GM13976 (cell line): ENCODE results near the gene GRM1.

Source experiments
- DNase-seq: peaks from one replicate; pipeline ENCODE4 v3.0.0; 2012; ENCODE audit warnings: low spot score
- in situ Hi-C: fragments of 300-500 bp; cut with MboI; formaldehyde crosslinking; loops from one replicate; pipeline ENCODE4 v1.12.0; 2022; ENCODE audit warnings: low sequenced_read_pairs, mixed read lengths, inconsistent platforms; ENCODE audit not compliant: unreplicated experiment
- TF ChIP-seq, protein P1 (sequence below): IDR thresholded peaks from 2 replicates; pipeline ENCODE4 v1.5.1; 2012; ENCODE audit warnings: borderline replicate concordance, mild to moderate bottlenecking; ENCODE audit not compliant: insufficient read depth; ENCODE audit errors: extremely low read depth, missing control alignments, control extremely low read depth

GRM1 gene

DNA sequence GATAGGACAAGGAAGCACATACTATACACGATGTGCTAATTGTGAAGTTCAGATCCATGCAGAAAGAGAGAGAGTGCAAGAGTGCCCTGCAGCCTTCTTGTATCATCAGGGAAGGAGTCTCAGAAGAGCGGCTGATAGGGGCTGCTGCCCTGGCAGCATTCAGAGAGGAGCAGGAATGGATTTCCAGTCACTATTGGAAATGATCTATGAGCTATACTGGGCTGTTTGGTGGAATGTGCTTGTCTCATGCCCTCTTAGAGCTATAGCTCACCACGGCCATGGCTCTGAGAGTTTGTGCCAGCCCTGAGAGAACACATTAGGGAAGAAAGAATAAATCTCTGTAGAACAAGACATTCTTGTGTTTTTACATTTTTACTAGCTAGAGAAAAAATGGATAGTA is 302.2 kb downstream of the GRM1 start:
- in situ Hi-C loops = no loop called here
- TF ChIP-seq, protein P1, sequence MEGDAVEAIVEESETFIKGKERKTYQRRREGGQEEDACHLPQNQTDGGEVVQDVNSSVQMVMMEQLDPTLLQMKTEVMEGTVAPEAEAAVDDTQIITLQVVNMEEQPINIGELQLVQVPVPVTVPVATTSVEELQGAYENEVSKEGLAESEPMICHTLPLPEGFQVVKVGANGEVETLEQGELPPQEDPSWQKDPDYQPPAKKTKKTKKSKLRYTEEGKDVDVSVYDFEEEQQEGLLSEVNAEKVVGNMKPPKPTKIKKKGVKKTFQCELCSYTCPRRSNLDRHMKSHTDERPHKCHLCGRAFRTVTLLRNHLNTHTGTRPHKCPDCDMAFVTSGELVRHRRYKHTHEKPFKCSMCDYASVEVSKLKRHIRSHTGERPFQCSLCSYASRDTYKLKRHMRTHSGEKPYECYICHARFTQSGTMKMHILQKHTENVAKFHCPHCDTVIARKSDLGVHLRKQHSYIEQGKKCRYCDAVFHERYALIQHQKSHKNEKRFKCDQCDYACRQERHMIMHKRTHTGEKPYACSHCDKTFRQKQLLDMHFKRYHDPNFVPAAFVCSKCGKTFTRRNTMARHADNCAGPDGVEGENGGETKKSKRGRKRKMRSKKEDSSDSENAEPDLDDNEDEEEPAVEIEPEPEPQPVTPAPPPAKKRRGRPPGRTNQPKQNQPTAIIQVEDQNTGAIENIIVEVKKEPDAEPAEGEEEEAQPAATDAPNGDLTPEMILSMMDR = no peak
- DNase-seq = no peak

GRCh38 chr6:146335336-146335735 is 306.5 kb downstream of the GRM1 start:
- DNase-seq = no peak
- TF ChIP-seq, protein P1 = no peak
- in situ Hi-C loops = no loop called here

DNA sequence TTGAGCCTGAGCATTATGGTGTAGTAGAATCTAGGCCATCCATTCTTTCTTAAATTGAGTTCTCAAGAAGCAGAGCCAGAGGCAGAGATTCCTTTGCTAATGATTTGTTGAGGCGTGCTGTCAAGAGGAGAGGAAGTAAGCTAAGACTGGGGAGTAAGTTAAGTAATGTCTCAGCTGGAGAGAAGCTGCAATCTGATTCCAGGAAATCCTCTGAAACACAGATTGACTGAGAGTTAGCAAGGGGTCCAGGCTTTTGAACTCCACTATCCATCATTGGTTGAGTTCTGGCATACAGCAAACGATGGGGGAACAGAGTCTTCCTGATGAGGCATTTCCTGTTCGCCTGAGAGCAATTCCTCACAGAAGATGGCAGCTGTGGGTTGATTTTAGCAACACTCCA is 307.3 kb downstream of the GRM1 start:
- TF ChIP-seq, protein P1 = no peak
- in situ Hi-C loops = no loop called here
- DNase-seq = no peak

DNA sequence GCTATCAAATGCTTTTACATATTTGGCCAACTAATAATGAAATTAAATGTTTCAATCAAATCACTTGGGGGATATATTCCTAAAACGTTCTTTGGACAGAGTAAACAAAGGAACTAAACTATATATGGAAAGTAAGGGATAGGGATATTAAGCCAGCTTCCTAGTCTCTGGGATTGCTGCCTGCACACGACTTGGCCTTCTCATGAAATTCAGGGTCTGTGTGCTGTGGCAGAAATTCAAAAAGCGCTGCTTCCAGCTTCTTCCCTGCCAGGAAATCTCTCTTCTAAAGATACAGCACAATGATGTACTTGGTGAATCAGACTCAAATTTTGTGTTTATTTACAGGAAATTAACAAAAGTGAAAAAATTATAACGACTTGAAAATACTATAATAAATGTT is 308.5 kb downstream of the GRM1 start:
- in situ Hi-C loops = no loop called here
- TF ChIP-seq, protein P1 = no peak
- DNase-seq = no peak

GRCh38 chr6:146339716-146340115 is 310.9 kb downstream of the GRM1 start:
- no peak for DNase-seq
- TF ChIP-seq, protein P1 = no peak
- in situ Hi-C loops = no loop called here

DNA sequence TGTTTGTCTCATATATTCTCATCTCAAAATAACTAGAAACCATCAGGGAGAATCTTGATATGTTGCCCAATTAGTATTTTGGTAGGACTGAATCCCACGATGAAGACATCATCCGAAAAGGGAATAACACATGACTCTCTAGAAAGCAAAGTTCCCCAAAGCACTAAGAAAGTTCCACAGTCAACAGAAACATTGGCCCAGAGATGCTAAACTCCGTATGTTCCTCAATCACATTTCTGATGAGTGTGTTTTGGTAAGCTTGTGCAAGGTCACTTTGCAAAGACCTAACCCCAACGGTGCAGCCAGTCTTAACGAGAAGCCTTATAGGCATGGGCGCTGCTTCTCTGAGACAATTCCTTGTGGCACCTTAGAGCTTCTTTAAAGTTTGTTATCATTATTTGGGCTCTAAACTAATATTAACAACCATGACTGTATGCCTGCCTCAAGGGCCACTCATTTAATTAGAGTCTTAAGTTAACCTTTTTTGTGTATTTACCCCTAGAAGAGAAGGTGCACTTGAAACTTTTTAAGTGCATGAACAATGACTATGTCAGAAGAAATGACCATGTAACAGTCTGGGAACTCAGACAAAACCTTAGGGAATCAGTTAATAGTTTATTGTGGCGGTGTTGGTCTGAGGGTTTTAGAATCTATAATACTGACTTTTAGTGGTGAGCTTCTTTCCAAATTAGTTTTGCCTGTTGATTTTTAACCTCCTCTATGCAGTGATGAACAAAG is 312.8 kb downstream of the GRM1 start:
- in situ Hi-C loops = no loop called here
- TF ChIP-seq, protein P1 = no peak
- no peak for DNase-seq

- in situ Hi-C loops = no loop called here
- no peak for DNase-seq
- TF ChIP-seq, protein P1 = no peak
These were observed 316.7 kb downstream of the GRM1 start for GRCh38 chr6:146345598-146345997.
